GM12878 (cell line): ENCODE data around the gene TNFAIP8L1. TPM values are rescaled to one million over a fixed set of nuclear protein-coding genes. Genes with fewer than 3 reads are reported as not detected.

Experiments used
- ATAC-seq: fragments of 200-7000 bp; cut with Tn5 transposase; 3 replicates; pipeline ENCODE4 v1.9.1; 2020; ENCODE audit warnings: mild to moderate bottlenecking, moderate library complexity
- BruUV-seq: library from RNA; stranded (reverse); fragments of 400-500 nt; replicated peaks from 2 replicates; lab custom pipeline; 2021; lab: Mats Ljungman, UMichigan
- CTCF ChIA-PET: fragments of 300-600 bp; sonication (Branson Sonifier 250); formaldehyde crosslinking; extraction: SDS; loops from one replicate; lab custom pipeline; 2021; ENCODE audit warnings: inconsistent platforms; lab: Yijun Ruan, JAX
- POLR2A ChIA-PET: fragments of 350-600 bp; formaldehyde crosslinking; extraction: SDS; loops from one replicate; lab custom pipeline; 2021; ENCODE audit warnings: inconsistent platforms; lab: Charles Lee
- RAD21 ChIA-PET: fragments of 300-600 bp; sonication (Branson Sonifier 250); formaldehyde crosslinking; loops from one replicate; lab custom pipeline; 2023; ENCODE audit warnings: antibody characterized with exemption; ENCODE audit not compliant: unreplicated experiment; lab: Charles Lee
- SMC1A ChIA-PET: fragments of 300-600 bp; sonication (Branson Sonifier 250); formaldehyde crosslinking; loops from one replicate; lab custom pipeline; 2023; ENCODE audit not compliant: unreplicated experiment, uncharacterized antibody; lab: Charles Lee
- DNase-seq: peaks from one replicate; pipeline ENCODE4 v3.0.0-alpha.2; 2011; ENCODE audit warnings: low read depth, low spot score
- FAIRE-seq: peaks from 3 replicates; lab custom pipeline; 2011; peaks lifted over from hg19 to GRCh38; lab: Jason Lieb, UNC
- H2AFZ ChIP-seq: 2 replicates; pipeline ENCODE4 v1.6.0; 2011; ENCODE audit warnings: low read depth, low read length, control low read depth; ENCODE audit not compliant: control insufficient read depth
- H3K27ac ChIP-seq: 2 replicates; pipeline ENCODE4 v1.5.1; 2011; ENCODE audit warnings: control low read depth; ENCODE audit not compliant: control insufficient read depth, insufficient read depth
- H3K27me3 ChIP-seq, 2 experiments: replicated peaks in 1 of 2; 2 replicates each; pipeline versions ENCODE4 v1.6.0 to v1.6.1; 2011; ENCODE audit warnings: low read length in 1 of 2; ENCODE audit not compliant: control insufficient read depth in 2 of 2, insufficient read depth in 2 of 2
- H3K36me3 ChIP-seq, 2 experiments: 2 replicates each; pipeline ENCODE4 v1.5.1; 2011; ENCODE audit warnings: low read length in 1 of 2; ENCODE audit not compliant: control insufficient read depth in 2 of 2, insufficient read depth in 2 of 2
- H3K4me1 ChIP-seq: 2 replicates; pipeline ENCODE4 v1.6.1; 2011; ENCODE audit warnings: mild to moderate bottlenecking, low read length, moderate library complexity, mixed read lengths; ENCODE audit not compliant: control insufficient read depth, insufficient read depth
- H3K4me2 ChIP-seq: 2 replicates; pipeline ENCODE4 v1.6.0; 2011; ENCODE audit warnings: control low read depth; ENCODE audit not compliant: control insufficient read depth, insufficient read depth
- H3K4me3 ChIP-seq: fragments of 200-600 bp; sonication (generic); 2 replicates; pipeline ENCODE4 v1.5.1; 2016
- H3K79me2 ChIP-seq: 2 replicates; pipeline ENCODE4 v1.6.0; 2011; ENCODE audit warnings: low read length; ENCODE audit not compliant: control insufficient read depth, insufficient read depth
- H3K9ac ChIP-seq: 2 replicates; pipeline ENCODE4 v1.8.0; 2011; ENCODE audit warnings: low read length, control low read depth, mixed read lengths; ENCODE audit not compliant: control insufficient read depth, insufficient read depth
- H3K9me3 ChIP-seq: replicated peaks from 3 replicates; pipeline ENCODE4 v1.5.1; 2011; ENCODE audit warnings: mild to moderate bottlenecking, low read length; ENCODE audit not compliant: control insufficient read depth, insufficient read depth
- H4K20me1 ChIP-seq: 2 replicates; pipeline ENCODE4 v1.6.0; 2011; ENCODE audit not compliant: control insufficient read depth, insufficient read depth
- SMAD5 ChIP-seq: IDR thresholded peaks from 2 replicates; pipeline ENCODE4 v1.6.1; 2016; ENCODE audit warnings: antibody characterized with exemption, low read depth
- SREBF1 ChIP-seq: IDR thresholded peaks from 2 replicates; pipeline ENCODE4 v1.6.1; 2012; ENCODE audit warnings: mild to moderate bottlenecking, low read length
- ZBTB33 ChIP-seq: fragments of 450-650 bp; IDR thresholded peaks from 2 replicates; pipeline ENCODE4 v1.6.1; 2017; ENCODE audit warnings: mild to moderate bottlenecking
- ZNF217 ChIP-seq: fragments of 450-650 bp; IDR thresholded peaks from 2 replicates; pipeline ENCODE4 v1.6.1; 2017; ENCODE audit warnings: antibody characterized with exemption, mild to moderate bottlenecking
- WGBS: methylation state at CpG from one replicate; pipeline ENCODE4 v1.1.6; 2016; ENCODE audit warnings: low lambda C conversion rate; ENCODE audit not compliant: insufficient replicate concordance, insufficient coverage; ENCODE audit errors: missing lambda C conversion rate; 5-methylcytosine and 5-hydroxymethylcytosine counted together
- in situ Hi-C: fragments of 300-500 bp; cut with MboI; formaldehyde crosslinking; loops from 9 replicates; pipeline ENCODE4 v1.14.3; 2018; ENCODE audit warnings: mixed read lengths
- intact Hi-C: fragments of 100-400 bp; cut with micrococcal nuclease; formaldehyde crosslinking; loops from one replicate; pipeline ENCODE4 v1.14.2; 2022; ENCODE audit not compliant: unreplicated experiment
- polyA plus RNA-seq, 11 experiments: library from polyadenylated mRNA; depleted of rRNA in 4 of 11; unstranded in 6 of 11; stranded (reverse) in 5 of 11; fragments of >200 nt; fragmentation: Nextera tagmentation in 4 of 11; fragmentation: Illumina TruSeq in 1 of 11; extraction: Ambion mirVana in 4 of 11; extraction: Trizol in 1 of 11; gene quantifications; 1 replicate in 1 of 11; 2 replicates in 10 of 11; pipeline versions ENCODE4 v1.2.1 to v1.2.3, GENCODE V29; 2011 to 2016; ENCODE audit warnings: inconsistent platforms in 2 of 11, missing spikeins in 2 of 11, low read depth in 1 of 11
- total RNA-seq, 4 experiments: library from RNA; depleted of rRNA in 3 of 4; stranded (reverse); fragments of >200 nt in 3 of 4; fragmentation: Illumina TruSeq in 1 of 4; extraction: Trizol in 1 of 4; gene quantifications; 2 replicates each; pipeline versions ENCODE4 v1.2.1 to v1.2.3, GENCODE V29; 2013 to 2021
- TF ChIP-seq, protein P1 (sequence below): fragments of 450-650 bp; formaldehyde crosslinking; IDR thresholded peaks from 2 replicates; pipeline ENCODE4 v1.4.0; 2022; ENCODE audit warnings: mild to moderate bottlenecking, moderate library complexity
- TF ChIP-seq, protein P2 (sequence below): IDR thresholded peaks from 2 replicates; pipeline ENCODE4 v1.6.1; 2011; ENCODE audit warnings: borderline replicate concordance, low read depth, mild to moderate bottlenecking, moderate library complexity, low read length; ENCODE audit not compliant: insufficient read depth, poor library complexity, severe bottlenecking

Gene TNFAIP8L1
- total and polyA plus RNA-seq, 10 of the 15 experiments (the other 5 are each of a cell fraction or from before 2014, with no cell fraction given): 0.93 to 12.7 (median 8.6) TPM

GRCh38 chr19:4636761-4637160 is 2.6 kb upstream of the TNFAIP8L1 start (continued):
- TF ChIP-seq, protein P1, sequence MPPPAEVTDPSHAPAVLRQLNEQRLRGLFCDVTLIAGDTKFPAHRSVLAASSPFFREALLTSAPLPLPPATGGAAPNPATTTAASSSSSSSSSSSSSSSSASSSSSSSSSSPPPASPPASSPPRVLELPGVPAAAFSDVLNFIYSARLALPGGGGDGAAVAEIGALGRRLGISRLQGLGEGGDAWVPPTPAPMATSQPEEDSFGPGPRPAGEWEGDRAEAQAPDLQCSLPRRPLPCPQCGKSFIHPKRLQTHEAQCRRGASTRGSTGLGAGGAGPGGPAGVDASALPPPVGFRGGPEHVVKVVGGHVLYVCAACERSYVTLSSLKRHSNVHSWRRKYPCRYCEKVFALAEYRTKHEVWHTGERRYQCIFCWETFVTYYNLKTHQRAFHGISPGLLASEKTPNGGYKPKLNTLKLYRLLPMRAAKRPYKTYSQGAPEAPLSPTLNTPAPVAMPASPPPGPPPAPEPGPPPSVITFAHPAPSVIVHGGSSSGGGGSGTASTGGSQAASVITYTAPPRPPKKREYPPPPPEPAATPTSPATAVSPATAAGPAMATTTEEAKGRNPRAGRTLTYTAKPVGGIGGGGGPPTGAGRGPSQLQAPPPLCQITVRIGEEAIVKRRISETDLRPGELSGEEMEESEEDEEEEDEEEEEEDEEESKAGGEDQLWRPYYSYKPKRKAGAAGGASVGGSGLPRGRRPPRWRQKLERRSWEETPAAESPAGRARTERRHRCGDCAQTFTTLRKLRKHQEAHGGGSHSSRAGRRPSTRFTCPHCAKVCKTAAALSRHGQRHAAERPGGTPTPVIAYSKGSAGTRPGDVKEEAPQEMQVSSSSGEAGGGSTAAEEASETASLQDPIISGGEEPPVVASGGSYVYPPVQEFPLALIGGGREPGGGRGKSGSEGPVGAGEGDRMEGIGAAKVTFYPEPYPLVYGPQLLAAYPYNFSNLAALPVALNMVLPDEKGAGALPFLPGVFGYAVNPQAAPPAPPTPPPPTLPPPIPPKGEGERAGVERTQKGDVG (CRISPR knock-in tag): no peak
- no peak for TF ChIP-seq ZNF217
- no peak for TF ChIP-seq SMAD5

DNA sequence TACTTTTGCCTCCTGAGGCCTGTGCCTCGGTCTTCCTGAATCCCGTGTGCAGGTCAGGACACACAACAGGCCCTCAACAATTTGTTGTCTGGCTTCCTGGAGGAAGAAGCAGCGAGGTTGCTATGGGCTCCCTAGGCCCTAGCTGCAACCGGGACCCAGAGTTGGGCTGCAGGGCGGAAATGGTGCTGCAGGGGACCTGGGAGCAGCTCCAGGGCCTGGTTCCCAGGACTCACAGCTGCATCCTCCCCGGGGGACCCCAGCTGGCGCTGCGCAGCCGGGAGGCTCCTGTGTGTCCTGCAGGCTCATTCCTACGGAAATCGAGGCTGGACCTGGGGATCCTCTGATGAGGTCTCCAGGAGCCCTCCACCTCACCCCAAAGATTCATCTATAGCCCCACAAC is 999 bp upstream of the TNFAIP8L1 start:
- Histone ChIP-seq H3K27ac (peak overlapping the region; percentile 67), H3K4me1 (peaks cover 14% of the 10 kb centered on the region), H3K36me3 (no peaks in the 10 kb centered on the region), H2AFZ (peak overlapping the region; percentile 0), H3K9me3 (no peaks in the 10 kb centered on the region), H3K4me2 (peak overlapping the region; percentile 50), H3K4me3 (no peak overlapping the region), H3K9ac (no peak overlapping the region; the same call in 1 of the 2 replicates), H3K79me2 (peaks cover 19% of the 10 kb centered on the region), H3K27me3 (no peaks in the 10 kb centered on the region)
- CTCF ChIA-PET: interaction anchor here (0.9 to 3.4 kb wide), 7 partner anchors 10 to 236 kb away, joined by 3 to 94 read pairs (median 11); no protein-coding TSS in a partner anchor
- DNase-seq (no peak), FAIRE-seq (no peak), ATAC-seq (no peak)
- POLR2A ChIA-PET: no interaction called here
- no TSS peak for BruUV-seq
- SMC1A ChIA-PET: no interaction called here
- intact Hi-C loops: no loop called here
- in situ Hi-C loops: loop anchor here (5.0 kb wide), 1 partner anchor 61 kb away; no protein-coding TSS in a partner anchor
- RAD21 ChIA-PET: no interaction called here
- TF ChIP-seq ZBTB33 (no peak), SREBF1 (no peak)
- TF ChIP-seq, protein P2, sequence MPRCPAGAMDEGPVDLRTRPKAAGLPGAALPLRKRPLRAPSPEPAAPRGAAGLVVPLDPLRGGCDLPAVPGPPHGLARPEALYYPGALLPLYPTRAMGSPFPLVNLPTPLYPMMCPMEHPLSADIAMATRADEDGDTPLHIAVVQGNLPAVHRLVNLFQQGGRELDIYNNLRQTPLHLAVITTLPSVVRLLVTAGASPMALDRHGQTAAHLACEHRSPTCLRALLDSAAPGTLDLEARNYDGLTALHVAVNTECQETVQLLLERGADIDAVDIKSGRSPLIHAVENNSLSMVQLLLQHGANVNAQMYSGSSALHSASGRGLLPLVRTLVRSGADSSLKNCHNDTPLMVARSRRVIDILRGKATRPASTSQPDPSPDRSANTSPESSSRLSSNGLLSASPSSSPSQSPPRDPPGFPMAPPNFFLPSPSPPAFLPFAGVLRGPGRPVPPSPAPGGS: no peak
- TF ChIP-seq, all 136 proteins: peak for 0
- 86% methylated on average over 8 of the region's 11 CpGs for WGBS
- H4K20me1 ChIP-seq: no peaks in the 10 kb centered on the region
